Pancreas (tissue), 10 donors: Measurements from ENCODE around the gene FCGBP. TPM values are rescaled to one million over a fixed set of nuclear protein-coding genes. Genes with fewer than 3 reads are reported as not detected.

ENCODE experiments used
- ATAC-seq, 4 donors: fragments of 200-7000 bp; cut with Tn5 transposase; one replicate each; pipeline versions ENCODE4 v1.8.0 to v1.9.1; 2020; ENCODE audit warnings: mild to moderate bottlenecking in 4 of 4, moderate library complexity in 4 of 4
- DNase-seq, 6 donors: peaks; one replicate each; pipeline ENCODE4 v3.0.0-alpha.2; 2020
- FAIRE-seq: peaks from 2 replicates; lab custom pipeline; 2012; peaks lifted over from hg19 to GRCh38; lab: Jason Lieb, UNC
- H3K27ac ChIP-seq, 4 donors: fragments of 200-600 bp; sonication (generic); 1 replicate in 3 of 4; 2 replicates in 1 of 4; pipeline versions ENCODE4 v1.5.0 to v1.8.0; 2020
- H3K27me3 ChIP-seq, 4 donors: fragments of 200-600 bp; one replicate each; pipeline ENCODE4 v1.8.0; 2021
- H3K36me3 ChIP-seq, 3 donors: fragments of 200-600 bp; sonication (generic) in 1 of 3; one replicate each; pipeline versions ENCODE4 v1.5.0 to v1.8.0; 2020 to 2021
- H3K4me1 ChIP-seq, 3 donors: fragments of 200-600 bp; one replicate each; pipeline ENCODE4 v1.8.0; 2021
- H3K4me3 ChIP-seq, 4 donors: fragments of 200-600 bp; sonication (generic) in 2 of 4; one replicate each; pipeline versions ENCODE4 v1.5.0 to v1.8.0; 2020 to 2021
- H3K9me3 ChIP-seq, 4 donors: fragments of 200-600 bp; one replicate each; pipeline ENCODE4 v1.8.0; 2021
- WGBS, 2 donors: extraction: QIAGEN DNeasy Blood & Tissue Kit; methylation state at CpG; one replicate each; pipeline ENCODE4 v1.1.7; 2013; 5-methylcytosine and 5-hydroxymethylcytosine counted together
- intact Hi-C, 3 donors: fragments of 100-400 bp; cut with DNase I; formaldehyde crosslinking; loops; one replicate each; pipeline versions ENCODE4 v1.11.1 to v1.14.2; 2022
- polyA plus RNA-seq, 2 donors: library from polyadenylated mRNA; stranded (reverse); fragments of 200-250 nt; gene quantifications; one replicate each; pipeline ENCODE4 v1.2.3, GENCODE V29; 2013
- total RNA-seq, 6 donors: library from RNA; stranded (reverse); fragmentation: NEBNext Ultra II Directional in 4 of 6; extraction: Animal tissue kit (Norgen Biotek cat#: 25700) in 4 of 6; gene quantifications; one replicate each; pipeline versions ENCODE4 v1.2.1 to v1.2.4, GENCODE V29; 2021 to 2023
- TF ChIP-seq, protein P1 (sequence below), 4 donors: fragments of 200-600 bp; sonication (generic) in 3 of 4; IDR thresholded peaks; one replicate each; pipeline versions ENCODE4 v1.5.0 to v1.8.0; 2021; ENCODE audit warnings: antibody characterized with exemption in 4 of 4
- donor health status: healthy with polysubstance abuse.
- donor health status: DM: no; HTN: no; CAD: no; lungs with moderate emphysema.
- donor health status: DM: no; HTN: no; CAD: no.
- donor health status: control.
- donor health status: control.
- donor health status: Bipolar disorder and iron deficiency.
- donor health status: DM: yes; HTN: yes; CAD: no.
- donor health status: DM: no; HTN: no; CAD: no.
- donor health status: DM: no; HTN: no; CAD: no.
- donor health status: DM: yes; HTN: yes; CAD: no.

Gene FCGBP
- total and polyA plus RNA-seq, 8 donors = 1.4 to 118 (median 23.6) TPM

DNA sequence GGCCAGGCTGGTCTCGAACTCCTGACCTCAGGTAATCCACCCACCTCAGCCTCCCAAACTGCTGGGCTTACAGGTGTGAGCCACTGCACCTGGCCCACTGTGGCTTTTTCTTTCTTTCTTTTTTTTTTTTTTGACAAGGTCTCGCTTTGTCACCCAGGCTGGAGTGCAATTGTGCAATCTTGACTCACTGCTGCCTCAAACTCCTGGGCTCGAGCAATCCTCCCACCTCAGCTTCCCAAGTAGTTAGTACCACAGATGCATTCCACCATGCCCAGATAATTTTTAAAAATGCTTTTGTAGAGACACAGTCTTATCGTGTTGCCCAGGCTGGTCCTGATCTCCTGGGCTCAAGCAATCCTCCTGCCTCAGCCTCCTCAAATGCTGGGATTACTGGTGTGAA is 12.1 kb upstream of the FCGBP start:
- H3K36me3 ChIP-seq = no peaks in the 10 kb centered on the region
- peaks cover 9 to 16% (median 15%) of the 10 kb centered on the region in 3 donors for H3K4me1 ChIP-seq
- ATAC-seq (no peak), FAIRE-seq (no peak), DNase-seq (no peak)
- no peak overlapping the region for H3K27ac ChIP-seq
- no peak overlapping the region for H3K4me3 ChIP-seq
- TF ChIP-seq, protein P1, sequence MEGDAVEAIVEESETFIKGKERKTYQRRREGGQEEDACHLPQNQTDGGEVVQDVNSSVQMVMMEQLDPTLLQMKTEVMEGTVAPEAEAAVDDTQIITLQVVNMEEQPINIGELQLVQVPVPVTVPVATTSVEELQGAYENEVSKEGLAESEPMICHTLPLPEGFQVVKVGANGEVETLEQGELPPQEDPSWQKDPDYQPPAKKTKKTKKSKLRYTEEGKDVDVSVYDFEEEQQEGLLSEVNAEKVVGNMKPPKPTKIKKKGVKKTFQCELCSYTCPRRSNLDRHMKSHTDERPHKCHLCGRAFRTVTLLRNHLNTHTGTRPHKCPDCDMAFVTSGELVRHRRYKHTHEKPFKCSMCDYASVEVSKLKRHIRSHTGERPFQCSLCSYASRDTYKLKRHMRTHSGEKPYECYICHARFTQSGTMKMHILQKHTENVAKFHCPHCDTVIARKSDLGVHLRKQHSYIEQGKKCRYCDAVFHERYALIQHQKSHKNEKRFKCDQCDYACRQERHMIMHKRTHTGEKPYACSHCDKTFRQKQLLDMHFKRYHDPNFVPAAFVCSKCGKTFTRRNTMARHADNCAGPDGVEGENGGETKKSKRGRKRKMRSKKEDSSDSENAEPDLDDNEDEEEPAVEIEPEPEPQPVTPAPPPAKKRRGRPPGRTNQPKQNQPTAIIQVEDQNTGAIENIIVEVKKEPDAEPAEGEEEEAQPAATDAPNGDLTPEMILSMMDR (IDR thresholded peaks at IDR 0.05) = no peak
- intact Hi-C loops = no loop called here
- 58 to 63% methylated on average over 4 of the region's 4 CpGs for WGBS, 2 donors
- no peaks in the 10 kb centered on the region for H3K9me3 ChIP-seq
- no peaks in the 10 kb centered on the region for H3K27me3 ChIP-seq

DNA sequence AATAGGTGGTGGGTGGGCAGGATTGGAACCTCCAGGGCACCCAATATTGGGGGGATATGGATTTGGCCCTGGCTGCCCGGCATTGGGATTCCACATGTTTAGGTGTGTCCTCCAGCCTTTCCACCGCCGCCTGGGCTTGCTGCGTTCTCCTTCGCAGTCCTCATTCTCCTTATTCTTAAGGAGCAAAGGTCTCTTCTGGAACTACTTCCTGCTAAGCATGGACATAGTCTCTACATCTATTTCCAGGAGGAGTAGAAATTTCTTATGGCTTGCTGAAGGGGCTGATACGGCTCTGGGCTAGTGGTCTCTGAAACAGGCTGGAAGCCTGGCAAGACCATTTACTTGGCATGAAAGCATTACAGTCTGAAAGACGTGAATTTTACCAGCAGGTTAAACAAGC is 9.2 kb upstream of the FCGBP start:
- WGBS, 2 donors = 47 to 54% methylated on average over 7 of the region's 7 CpGs
- no peak overlapping the region for H3K4me3 ChIP-seq
- TF ChIP-seq, protein P1 (IDR thresholded peaks at IDR 0.05) = no peak
- intact Hi-C loops = no loop called here
- H3K36me3 ChIP-seq = no peaks in the 10 kb centered on the region
- ATAC-seq = peak; percentile 19 to 37 (median 24)
- no peak for FAIRE-seq
- H3K27me3 ChIP-seq = no peaks in the 10 kb centered on the region
- no peak for DNase-seq
- peaks cover 9 to 16% (median 15%) of the 10 kb centered on the region in 3 donors for H3K4me1 ChIP-seq
- peak overlapping the region; percentile 60 to 85 (median 78) for H3K27ac ChIP-seq
- no peaks in the 10 kb centered on the region for H3K9me3 ChIP-seq

DNA sequence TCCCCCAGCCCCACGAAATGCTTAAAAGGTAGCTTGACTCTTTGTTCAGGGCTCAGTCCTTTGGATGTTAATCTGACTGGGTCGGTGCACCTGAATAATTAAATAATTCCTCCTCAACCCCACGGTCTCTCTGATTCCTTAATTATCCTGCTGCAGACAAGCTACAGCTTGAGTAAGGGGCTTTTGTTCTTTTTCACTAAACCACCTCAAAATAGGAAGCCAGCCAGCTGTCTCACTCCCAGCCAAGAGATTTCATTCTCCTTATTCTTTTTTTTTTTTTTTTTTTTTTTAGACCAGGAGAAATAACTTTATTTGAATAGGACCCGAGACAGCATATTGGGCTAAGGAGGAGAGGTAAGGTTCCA is 7.9 kb upstream of the FCGBP start:
- 47 to 66% methylated on average over 4 of the region's 4 CpGs for WGBS, 2 donors

DNA sequence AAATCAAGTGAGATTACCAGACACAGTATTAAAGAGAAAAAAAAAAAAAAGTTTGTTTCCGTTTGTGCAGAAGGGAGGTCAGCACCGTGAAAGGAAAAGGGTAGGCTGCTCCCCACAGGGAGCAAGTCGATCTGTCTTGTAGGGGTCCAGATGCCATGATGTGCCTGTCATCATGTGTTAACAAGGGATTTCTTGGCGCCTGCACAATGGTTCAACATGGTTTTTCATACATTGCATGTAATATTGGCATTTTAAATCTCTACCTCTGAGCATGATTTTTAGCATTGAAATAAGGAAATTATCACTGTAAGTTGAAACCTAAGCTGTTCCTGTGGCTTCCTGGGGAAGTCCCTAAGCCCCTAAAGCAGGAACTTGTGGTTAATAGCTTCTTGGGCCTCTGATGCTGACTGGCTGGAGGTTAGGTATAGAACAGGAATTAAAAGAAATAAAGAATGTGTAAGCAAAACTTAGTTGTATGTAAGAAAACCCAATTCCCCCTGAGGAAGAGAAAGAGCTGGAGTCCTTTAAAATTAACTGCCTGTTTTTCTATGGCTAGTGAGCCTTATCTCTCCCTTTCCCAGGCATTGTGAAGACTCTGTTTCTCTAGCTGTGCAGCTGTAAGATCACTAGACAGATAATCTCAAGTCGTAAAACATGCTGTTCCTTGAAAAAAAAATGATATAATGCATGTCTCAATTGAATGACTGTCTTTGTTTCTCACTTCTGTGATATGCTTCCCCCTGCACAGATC is 7.4 kb upstream of the FCGBP start:
- Histone ChIP-seq H3K36me3 (no peaks in the 10 kb centered on the region), H3K9me3 (no peaks in the 10 kb centered on the region), H3K27ac (peak overlapping the region in 1 of 4 donors; percentile 15), H3K4me3 (no peak overlapping the region), H3K27me3 (no peaks in the 10 kb centered on the region), H3K4me1 (peaks cover 9 to 19% (median 16%) of the 10 kb centered on the region in 3 donors)
- ATAC-seq = peak in 2 of 4 donors; percentile 16 to 37
- no peak for DNase-seq
- FAIRE-seq = no peak
- intact Hi-C loops = no loop called here
- TF ChIP-seq, protein P1 (IDR thresholded peaks at IDR 0.05) = no peak
- WGBS, 2 donors = 52 to 60% methylated on average over 5 of the region's 5 CpGs

More for the DNA sequence above, 7.9 kb upstream of the FCGBP start:
- Histone ChIP-seq H3K9me3 (no peaks in the 10 kb centered on the region), H3K4me1 (peaks cover 9 to 19% (median 16%) of the 10 kb centered on the region in 3 donors), H3K36me3 (no peaks in the 10 kb centered on the region), H3K4me3 (no peak overlapping the region), H3K27me3 (no peaks in the 10 kb centered on the region), H3K27ac (peak overlapping the region in 1 of 4 donors; percentile 15)
- DNase-seq (no peak), FAIRE-seq (no peak), ATAC-seq (no peak)
- intact Hi-C loops = no loop called here
- TF ChIP-seq, protein P1 (IDR thresholded peaks at IDR 0.05) = no peak

DNA sequence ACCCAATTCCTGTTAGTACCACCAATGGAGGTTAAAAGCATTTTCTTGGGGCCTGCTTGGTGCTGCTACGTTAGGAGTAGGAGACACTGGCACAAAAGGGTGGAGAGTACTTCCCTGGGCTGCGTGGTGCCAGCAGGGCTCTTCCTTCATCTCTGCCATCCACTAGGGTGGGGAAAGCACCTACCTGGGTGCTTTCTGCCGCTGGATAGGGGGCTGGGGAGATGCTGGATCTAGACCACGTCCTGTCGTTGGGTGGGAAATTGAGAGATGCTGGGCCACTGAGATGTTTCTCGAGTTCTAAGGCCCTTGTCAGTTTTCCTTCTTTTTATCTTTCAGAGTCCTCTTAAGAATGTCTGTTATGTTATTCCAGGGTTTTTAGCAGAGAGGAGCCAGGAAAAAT is 6.7 kb upstream of the FCGBP start:
- H3K4me1 ChIP-seq = peaks cover 9 to 19% (median 16%) of the 10 kb centered on the region in 3 donors

More for the DNA sequence above, 6.7 kb upstream of the FCGBP start:
- DNase-seq (no peak), ATAC-seq (no peak), FAIRE-seq (no peak)
- intact Hi-C loops = no loop called here
- H3K4me3 ChIP-seq = no peak overlapping the region
- H3K36me3 ChIP-seq = no peaks in the 10 kb centered on the region
- 86 to 91% methylated on average over 6 of the region's 6 CpGs for WGBS, 2 donors
- no peak overlapping the region for H3K27ac ChIP-seq
- H3K27me3 ChIP-seq = no peaks in the 10 kb centered on the region
- no peaks in the 10 kb centered on the region for H3K9me3 ChIP-seq
- TF ChIP-seq, protein P1 (IDR thresholded peaks at IDR 0.05) = no peak
